NOMO-1 (cell line): ENCODE data around the gene ENPEP.
"Not testable (repeated sequence)": the region's sequence is repeated elsewhere in the genome, so short reads cannot be mapped to it uniquely, and the experiment has no call there.

Experiments
- DNase-seq, 2 experiments: peaks; one replicate each; lab custom pipeline; 2025; ENCODE audit not compliant: unreplicated experiment in 2 of 2; lab: John Stamatoyannopoulos, UW

ENPEP gene

GRCh38 chr4:110516106-110516922 lies 40.4 kb downstream of the ENPEP start:
- DNase-seq: peak; percentile 29 to 67

- DNase-seq: no peak
Measured at GRCh38 chr4:110518889-110519490, 43.0 kb downstream of the ENPEP start.

GRCh38 chr4:110520886-110521285 lies 44.9 kb downstream of the ENPEP start:
- DNase-seq: no peak

- no peak for DNase-seq
Measured at GRCh38 chr4:110526589-110526988, 50.6 kb downstream of the ENPEP start.

- DNase-seq: no peak
Measured at GRCh38 chr4:110527156-110527555, 51.2 kb downstream of the ENPEP start.

GRCh38 chr4:110532901-110533589 lies 57.1 kb downstream of the ENPEP start:
- no peak for DNase-seq

GRCh38 chr4:110533590-110533910 lies 57.6 kb downstream of the ENPEP start:
- no peak for DNase-seq

GRCh38 chr4:110533940-110534339 lies 58.0 kb downstream of the ENPEP start:
- no peak for DNase-seq

GRCh38 chr4:110540581-110540980 lies 64.6 kb downstream of the ENPEP start:
- DNase-seq: no peak

- DNase-seq: no peak
Measured at GRCh38 chr4:110540982-110541451, 65.1 kb downstream of the ENPEP start.

GRCh38 chr4:110543577-110543976 lies 67.6 kb downstream of the ENPEP start:
- no peak for DNase-seq

- no peak for DNase-seq
Measured at GRCh38 chr4:110544594-110544993, 68.6 kb downstream of the ENPEP start.

GRCh38 chr4:110550260-110550659 lies 74.3 kb downstream of the ENPEP start:
- DNase-seq: no peak

- DNase-seq: no peak
Measured at GRCh38 chr4:110553197-110553596, 77.2 kb downstream of the ENPEP start.

- DNase-seq: no peak
Measured at GRCh38 chr4:110567214-110567613, 91.3 kb downstream of the ENPEP start.

GRCh38 chr4:110576696-110577095 lies 100.7 kb downstream of the ENPEP start:
- DNase-seq: not testable (repeated sequence)

GRCh38 chr4:110586131-110586850 lies 110.3 kb downstream of the ENPEP start:
- DNase-seq: peak; percentile 10 to 36

GRCh38 chr4:110587666-110588285 lies 111.8 kb downstream of the ENPEP start:
- no peak for DNase-seq

- peak in 1 of 2 experiments; percentile 3 for DNase-seq
Measured at GRCh38 chr4:110589297-110589696, 113.3 kb downstream of the ENPEP start.

GRCh38 chr4:110595583-110595982 lies 119.6 kb downstream of the ENPEP start:
- DNase-seq: no peak

GRCh38 chr4:110596431-110596830 lies 120.5 kb downstream of the ENPEP start:
- DNase-seq: no peak
